ENCODE data around the gene ATP9B.

DNA sequence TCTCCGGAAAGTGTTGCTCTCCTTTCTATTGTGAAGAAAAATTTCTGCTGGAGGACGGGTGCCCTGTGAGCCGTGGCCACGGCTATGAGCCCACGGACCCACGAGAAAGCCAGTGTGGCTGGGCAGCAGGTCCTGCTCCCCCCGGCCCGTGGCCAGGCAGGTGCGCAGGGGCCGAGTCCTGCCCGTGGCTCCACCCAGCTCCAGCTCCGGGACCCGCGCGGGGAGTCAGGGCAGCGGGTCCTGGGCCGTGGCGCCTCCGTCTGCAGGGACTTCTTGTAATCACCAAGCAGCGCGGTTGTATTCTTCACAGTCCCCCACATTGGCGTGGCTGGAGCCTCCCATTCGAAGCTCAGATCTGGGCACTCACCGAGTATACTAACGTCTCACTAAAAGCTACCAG, 46.6 kb upstream of the ATP9B start:
- TF ChIP-seq POLR2AphosphoS5 (IDR thresholded peaks at IDR 0.05; ENCODE audit: insufficient read depth in 1 of 2, low read depth in 1 of 2) (no peak), POLR2A (IDR thresholded peaks at IDR 0.05) (no peak)

Measured in vagina (tissue), 2 donors.